GM18951 (cell line): ENCODE measurements around the gene ING4.

Experiments used
- POLR2A ChIP-seq: IDR thresholded peaks from 4 replicates; pipeline ENCODE4 v1.6.1; 2011; ENCODE audit warnings: mild to moderate bottlenecking; ENCODE audit not compliant: insufficient read length, insufficient read depth; ENCODE audit errors: extremely low read depth
- in situ Hi-C: fragments of 300-500 bp; cut with MboI; formaldehyde crosslinking; loops from one replicate; pipeline ENCODE4 v1.12.0; 2022; ENCODE audit warnings: low sequenced_read_pairs, mixed read lengths, inconsistent platforms; ENCODE audit not compliant: unreplicated experiment

The ING4 gene

GRCh38 chr12:6618483-6619225 is 44.3 kb downstream of the ING4 start:
- in situ Hi-C loops = no loop called here
- TF ChIP-seq POLR2A = no peak

DNA sequence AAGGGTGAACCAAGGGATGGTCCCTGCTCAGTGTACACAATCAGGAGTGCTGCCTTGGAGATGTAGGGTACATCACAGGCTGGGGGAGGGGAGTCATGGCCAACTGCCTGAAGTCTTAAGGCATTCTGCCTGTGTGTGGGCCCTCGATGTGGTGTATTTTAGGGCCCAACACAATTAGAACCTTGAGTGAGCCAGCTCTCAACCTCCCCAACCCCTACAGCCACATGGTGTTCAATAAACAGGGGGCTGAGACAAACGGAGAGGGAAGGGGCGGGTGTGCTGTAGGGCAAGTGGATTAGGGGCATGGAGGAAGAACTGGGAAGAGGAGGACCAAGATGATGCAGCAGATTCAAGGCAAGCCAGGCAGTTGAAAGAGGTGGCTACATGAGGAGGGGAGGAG is 47.1 kb downstream of the ING4 start:
- TF ChIP-seq POLR2A = no peak
- in situ Hi-C loops = no loop called here

GRCh38 chr12:6614513-6615172 is 48.3 kb downstream of the ING4 start:
- in situ Hi-C loops = no loop called here
- no peak for TF ChIP-seq POLR2A

GRCh38 chr12:6613776-6614512 is 49.0 kb downstream of the ING4 start:
- in situ Hi-C loops = no loop called here
- no peak for TF ChIP-seq POLR2A

DNA sequence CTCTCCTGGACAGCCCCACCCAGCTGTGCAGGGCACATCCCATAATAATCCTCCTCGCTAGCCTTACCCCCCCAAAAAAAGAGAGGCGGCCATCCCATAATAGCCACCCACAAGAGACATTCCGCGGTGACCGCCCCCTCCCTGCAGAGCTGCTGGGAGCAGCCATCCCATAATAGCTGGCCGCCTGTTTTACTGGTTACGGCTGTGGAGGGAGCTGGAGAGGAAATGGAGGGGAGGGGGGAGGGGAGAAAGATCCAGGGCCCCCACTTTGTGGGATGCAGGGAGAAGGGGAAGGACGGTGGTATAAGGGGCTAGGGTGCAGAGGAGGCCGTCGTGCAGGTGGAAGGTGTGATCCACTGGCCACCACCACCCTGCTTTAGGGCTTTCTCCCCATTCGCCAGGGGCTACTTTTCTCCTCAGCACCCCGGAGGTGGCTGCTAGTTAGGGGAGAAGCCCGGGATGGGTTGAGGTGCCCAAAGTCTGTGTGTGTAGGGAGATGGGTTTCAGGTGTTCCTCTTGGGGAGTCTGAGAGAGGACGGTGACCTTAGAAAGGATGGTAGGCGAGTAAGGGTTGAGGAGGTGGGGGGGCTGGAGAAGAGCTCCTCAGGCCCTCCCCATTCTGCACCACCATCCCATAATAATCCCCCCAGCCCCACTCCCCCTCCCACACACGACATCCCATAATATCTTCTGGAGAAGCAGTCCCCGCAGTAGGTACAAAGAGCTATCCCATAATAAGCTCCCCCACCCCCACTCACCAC is 49.7 kb downstream of the ING4 start:
- in situ Hi-C loops = no loop called here
- no peak for TF ChIP-seq POLR2A

DNA sequence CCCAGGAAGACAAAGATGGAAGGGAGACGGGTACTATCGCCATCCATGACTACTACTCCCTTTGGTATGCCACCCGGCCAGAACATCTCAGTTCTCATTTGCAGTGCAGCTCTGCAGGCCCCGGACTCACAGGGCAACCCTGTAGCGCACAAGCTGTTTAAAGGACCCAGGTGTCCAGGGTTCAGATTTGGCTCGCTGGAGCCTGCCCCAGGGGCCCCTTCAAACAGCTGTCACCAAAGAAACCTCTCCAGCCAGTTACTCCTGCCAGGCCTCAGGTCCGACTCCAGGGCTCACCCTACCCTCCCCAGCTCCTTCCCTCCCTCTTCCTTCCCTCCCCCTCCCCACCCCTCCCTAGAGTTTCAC is 50.3 kb downstream of the ING4 start:
- in situ Hi-C loops = no loop called here
- no peak for TF ChIP-seq POLR2A

- no peak for TF ChIP-seq POLR2A
- in situ Hi-C loops = no loop called here
Measured at GRCh38 chr12:6612247-6612646, 50.7 kb downstream of the ING4 start.

- in situ Hi-C loops = no loop called here
- TF ChIP-seq POLR2A = no peak
Measured at GRCh38 chr12:6608592-6609281, 54.2 kb downstream of the ING4 start.

GRCh38 chr12:6607751-6608591 is 54.9 kb downstream of the ING4 start:
- in situ Hi-C loops = no loop called here
- TF ChIP-seq POLR2A = no peak

GRCh38 chr12:6606331-6607131 is 56.4 kb downstream of the ING4 start:
- in situ Hi-C loops = no loop called here
- peak; percentile 22 for TF ChIP-seq POLR2A
